BE2C (cell line): ENCODE results near the gene VPS8. TPM values are rescaled to one million over a fixed set of nuclear protein-coding genes. Genes with fewer than 3 reads are reported as not detected.

Source experiments
- DNase-seq: peaks from one replicate; pipeline ENCODE4 v3.0.0-alpha.2; 2020
- H3K27me3 ChIP-seq: fragments of 250-450 bp; sonication (Bioruptor Pico); 2 replicates; pipeline ENCODE4 v1.5.1; 2020; ENCODE audit warnings: mild to moderate bottlenecking
- H3K36me3 ChIP-seq: fragments of 250-450 bp; sonication (Bioruptor Pico); 2 replicates; pipeline ENCODE4 v1.5.1; 2020; ENCODE audit warnings: mild to moderate bottlenecking
- H3K4me1 ChIP-seq: fragments of 250-450 bp; sonication (Bioruptor Pico); 2 replicates; pipeline ENCODE4 v1.5.1; 2020
- H3K4me3 ChIP-seq: 2 replicates; pipeline ENCODE4 v1.5.1; 2011; ENCODE audit warnings: low read depth, low read length
- H3K9me3 ChIP-seq: fragments of 250-450 bp; sonication (Bioruptor Pico); 2 replicates; pipeline ENCODE4 v1.5.1; 2020
- CTCF ChIP-seq: IDR thresholded peaks from 2 replicates; pipeline ENCODE4 v1.5.1; 2012; ENCODE audit warnings: mild to moderate bottlenecking, low read depth, low read length
- polyA plus RNA-seq: library from polyadenylated mRNA; unstranded; fragments of >200 nt; gene quantifications from one replicate; pipeline ENCODE4 v1.2.1, GENCODE V29; 2012; ENCODE audit warnings: low read depth, missing spikeins; ENCODE audit not compliant: insufficient read length, insufficient read depth

Gene VPS8
- 16.2 TPM for polyA plus RNA-seq

GRCh38 chr3:184811999-184812661 is at the start of gene VPS8:
TSS of gene VPS8 (plus strand) at chr3:184812166. CDS start at chr3:184824633, 12,467 bp downstream.
- peak; percentile 97 for DNase-seq
- Histone ChIP-seq H3K36me3 (no peaks in the 10 kb centered on the region), H3K9me3 (no peaks in the 10 kb centered on the region), H3K4me3 (peak within 1 kb of the TSS; percentile 97), H3K4me1 (no peaks in the 10 kb centered on the region), H3K27me3 (no peaks in the 10 kb centered on the region)
- TF ChIP-seq CTCF = peak; percentile 50

GRCh38 chr3:184764191-184764590 is 47.8 kb upstream of the VPS8 start:
- no peak for DNase-seq
- Histone ChIP-seq H3K4me3 (no peak overlapping the region), H3K9me3 (no peaks in the 10 kb centered on the region), H3K36me3 (no peaks in the 10 kb centered on the region), H3K27me3 (no peaks in the 10 kb centered on the region), H3K4me1 (peaks cover 3% of the 10 kb centered on the region; the same call in 1 of the 2 replicates)
- no peak for TF ChIP-seq CTCF

- no peak for TF ChIP-seq CTCF
- H3K36me3 ChIP-seq = no peaks in the 10 kb centered on the region
- H3K9me3 ChIP-seq = no peaks in the 10 kb centered on the region
- no peaks in the 10 kb centered on the region for H3K27me3 ChIP-seq
- no peak for DNase-seq
- peaks cover 3% of the 10 kb centered on the region; the same call in 1 of the 2 replicates for H3K4me1 ChIP-seq
- no peak overlapping the region for H3K4me3 ChIP-seq
Observed at GRCh38 chr3:184765047-184765729, 46.8 kb upstream of the VPS8 start.

GRCh38 chr3:184765730-184766074 is 46.3 kb upstream of the VPS8 start:
- no peaks in the 10 kb centered on the region for H3K27me3 ChIP-seq
- no peak for TF ChIP-seq CTCF
- H3K4me3 ChIP-seq = no peak overlapping the region
- peaks cover 3% of the 10 kb centered on the region; the same call in 1 of the 2 replicates for H3K4me1 ChIP-seq
- no peaks in the 10 kb centered on the region for H3K9me3 ChIP-seq
- H3K36me3 ChIP-seq = no peaks in the 10 kb centered on the region
- no peak for DNase-seq

GRCh38 chr3:184766555-184767261 is 45.3 kb upstream of the VPS8 start:
- Histone ChIP-seq H3K9me3 (no peaks in the 10 kb centered on the region), H3K4me3 (no peak overlapping the region), H3K27me3 (no peaks in the 10 kb centered on the region), H3K4me1 (no peaks in the 10 kb centered on the region), H3K36me3 (no peaks in the 10 kb centered on the region)
- TF ChIP-seq CTCF = no peak
- DNase-seq = no peak
